HTR-8/SVneo (cell line): ENCODE results near the gene PKIB.
"Not testable (repeated sequence)": the region's sequence is repeated elsewhere in the genome, so short reads cannot be mapped to it uniquely, and the experiment has no call there.

Source experiments
- DNase-seq: peaks from one replicate; pipeline ENCODE4 v3.0.0; 2011; ENCODE audit warnings: low spot score, mixed read lengths; ENCODE audit not compliant: insufficient read length
- FAIRE-seq: peaks from 2 replicates; lab custom pipeline; 2011; peaks lifted over from hg19 to GRCh38; lab: Jason Lieb, UNC

Gene PKIB

DNA sequence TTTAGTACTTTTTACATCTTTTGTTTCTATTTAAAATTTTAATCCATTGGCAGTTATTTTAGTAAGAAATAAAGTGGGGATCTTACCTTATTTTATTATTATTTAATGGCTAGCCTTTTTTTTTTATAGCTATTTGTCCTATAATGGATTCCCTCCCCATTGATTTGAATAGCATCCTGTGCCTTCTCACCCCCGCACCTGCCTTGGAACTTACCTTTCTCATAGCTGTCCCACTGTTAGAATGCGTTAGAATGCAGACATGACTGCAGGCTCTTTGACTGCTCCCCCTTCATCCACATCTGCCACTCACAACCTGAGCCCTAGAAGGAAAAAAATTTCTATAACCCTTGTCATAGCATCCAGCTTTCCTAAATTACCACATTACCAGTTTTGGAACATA, 9.1 kb downstream of the PKIB start:
- FAIRE-seq = no peak
- DNase-seq = no peak

- FAIRE-seq = no peak
Measured at GRCh38 chr6:122620428-122620827, 10.2 kb downstream of the PKIB start.

DNA sequence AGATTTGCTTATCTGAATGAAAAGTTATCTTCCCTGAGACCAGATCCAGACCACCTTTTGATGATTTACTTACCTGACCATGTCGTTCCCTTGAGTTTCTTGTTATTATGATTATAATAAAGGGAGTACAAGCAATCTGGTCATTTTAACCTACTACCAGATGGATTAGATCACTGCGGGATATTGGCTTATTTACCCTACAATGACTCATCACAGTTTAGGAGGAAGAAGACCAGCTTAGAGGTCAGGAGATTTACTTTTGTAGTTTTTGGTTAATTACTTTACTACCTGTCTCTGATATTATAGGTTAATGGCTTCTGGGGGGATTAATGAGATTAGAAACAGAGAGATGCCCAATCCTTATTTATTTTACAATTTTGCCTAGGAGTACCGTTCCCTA, 10.7 kb downstream of the PKIB start:
- FAIRE-seq = no peak
- DNase-seq = no peak

More at GRCh38 chr6:122620428-122620827, 10.2 kb downstream of the PKIB start:
- no peak for DNase-seq

DNA sequence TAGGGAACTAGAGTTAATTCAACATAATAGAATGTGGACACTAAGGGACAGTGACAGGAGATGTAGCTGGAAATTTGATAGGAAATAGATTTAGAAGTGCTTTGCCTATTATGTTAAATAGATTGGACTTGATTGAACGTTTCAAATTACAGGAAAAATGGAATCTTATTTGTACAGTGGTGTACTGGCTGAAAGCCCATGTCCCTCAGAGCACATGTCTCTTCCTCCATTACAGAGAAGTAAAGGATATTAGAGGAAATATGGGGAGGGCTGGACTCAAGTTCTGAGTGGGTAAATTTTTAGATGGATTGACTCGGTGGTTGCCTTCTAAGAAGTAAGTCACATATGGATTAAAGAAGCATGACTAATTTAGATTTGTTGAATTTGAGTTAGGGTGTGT, 11.4 kb downstream of the PKIB start:
- no peak for DNase-seq
- no peak for FAIRE-seq

DNA sequence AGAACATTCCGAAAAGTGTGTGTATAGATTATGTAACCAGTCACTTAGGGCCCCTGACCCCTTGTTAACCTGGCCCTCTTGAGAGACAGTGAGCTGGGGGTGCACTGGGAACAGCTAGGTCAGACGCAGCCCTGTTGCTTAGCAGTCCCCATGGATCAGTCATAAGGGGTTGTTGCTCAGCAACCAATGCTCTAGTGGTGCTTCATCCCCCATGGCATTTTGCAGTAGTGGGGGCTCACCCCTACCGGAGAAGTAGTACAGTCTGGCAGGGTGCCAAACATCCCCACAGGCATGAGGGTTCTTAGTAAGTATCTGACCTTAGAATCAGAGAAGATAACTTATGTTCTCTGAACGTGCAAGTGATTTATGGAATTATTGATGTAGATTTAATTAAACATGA, 12.3 kb downstream of the PKIB start:
- FAIRE-seq = no peak
- DNase-seq = no peak

GRCh38 chr6:122623279-122623678, 13.1 kb downstream of the PKIB start:
- FAIRE-seq = no peak
- DNase-seq = no peak

- FAIRE-seq = no peak
Measured at GRCh38 chr6:122624853-122625252, 14.6 kb downstream of the PKIB start.

GRCh38 chr6:122628714-122629113, 18.5 kb downstream of the PKIB start:
- DNase-seq (no peak), FAIRE-seq (no peak)

More at GRCh38 chr6:122624853-122625252, 14.6 kb downstream of the PKIB start:
- DNase-seq = no peak

DNA sequence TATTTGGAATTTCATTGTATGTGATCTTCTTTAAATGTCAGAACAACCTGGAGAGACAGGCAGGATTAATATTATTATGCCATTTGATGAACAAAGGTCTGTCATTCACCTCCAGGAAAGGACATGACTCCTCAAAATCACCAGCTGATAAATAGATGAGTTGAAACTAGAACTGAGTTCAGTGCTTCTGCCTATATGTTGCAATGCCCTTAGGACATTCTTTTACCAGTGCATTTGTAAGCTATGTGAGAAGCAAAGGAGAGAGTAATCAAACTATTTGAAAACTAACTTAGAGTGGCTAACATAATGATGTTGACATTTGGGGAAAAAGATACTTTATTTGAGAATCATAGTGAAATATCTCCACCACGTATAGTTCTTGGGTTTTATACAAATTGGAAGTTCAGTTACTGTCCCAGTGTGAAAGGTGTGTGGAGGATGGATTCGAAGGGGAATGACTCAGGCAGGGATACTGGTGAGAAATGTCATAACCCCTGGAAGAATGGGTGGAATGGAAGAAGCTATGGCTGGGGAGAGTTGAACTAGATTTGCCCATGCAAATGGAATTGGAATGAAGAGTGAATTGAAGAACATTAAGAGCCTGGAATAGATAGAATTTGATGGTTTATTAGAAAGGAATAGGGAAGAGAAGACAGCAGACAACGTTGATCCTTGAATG, 21.5 kb downstream of the PKIB start:
- FAIRE-seq = no peak
- DNase-seq = no peak

DNA sequence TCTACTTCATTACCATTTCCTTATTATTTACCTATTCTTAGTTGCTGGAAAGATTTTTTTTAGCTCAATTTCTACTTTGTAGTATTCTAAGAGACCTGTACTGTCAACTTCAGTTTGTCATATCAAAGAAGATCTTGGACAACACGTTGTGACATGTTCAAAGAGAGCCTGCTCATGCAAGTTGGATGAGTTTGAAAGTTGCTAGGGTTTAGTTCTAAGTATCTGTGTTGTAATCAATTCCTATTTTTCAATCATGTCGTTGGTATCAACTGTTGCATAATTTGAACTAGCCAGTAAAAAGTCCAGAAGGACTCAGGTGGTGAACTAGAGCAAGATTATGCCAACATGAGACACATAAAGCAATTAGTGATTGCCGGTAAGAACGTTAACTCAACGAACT, 30.2 kb downstream of the PKIB start:
- DNase-seq (no peak), FAIRE-seq (no peak)

GRCh38 chr6:122641819-122642218, 31.6 kb downstream of the PKIB start:
- DNase-seq (no peak), FAIRE-seq (no peak)

DNA sequence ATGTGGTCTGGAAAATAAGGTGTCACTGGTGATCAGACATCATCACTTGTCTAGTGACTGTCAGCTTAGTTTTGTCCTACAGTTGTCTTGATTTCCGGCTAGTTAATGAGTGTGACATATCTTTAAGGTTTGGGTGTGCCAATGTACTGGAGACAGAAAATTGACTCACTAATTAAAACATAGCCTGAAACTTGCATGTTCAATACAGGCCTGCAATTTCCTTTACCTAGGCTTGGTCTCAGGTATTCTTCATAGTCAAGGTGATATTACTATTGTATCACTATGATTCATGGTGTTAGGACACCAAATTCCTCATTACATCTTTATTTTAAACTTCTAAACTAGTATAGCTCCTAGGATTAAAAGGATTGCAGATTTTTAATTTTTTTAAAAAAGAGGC, 32.4 kb downstream of the PKIB start:
- not testable (repeated sequence) for DNase-seq
- peak; percentile 54 for FAIRE-seq

GRCh38 chr6:122645256-122645655, 35.1 kb downstream of the PKIB start:
- FAIRE-seq = no peak
- DNase-seq = no peak

DNA sequence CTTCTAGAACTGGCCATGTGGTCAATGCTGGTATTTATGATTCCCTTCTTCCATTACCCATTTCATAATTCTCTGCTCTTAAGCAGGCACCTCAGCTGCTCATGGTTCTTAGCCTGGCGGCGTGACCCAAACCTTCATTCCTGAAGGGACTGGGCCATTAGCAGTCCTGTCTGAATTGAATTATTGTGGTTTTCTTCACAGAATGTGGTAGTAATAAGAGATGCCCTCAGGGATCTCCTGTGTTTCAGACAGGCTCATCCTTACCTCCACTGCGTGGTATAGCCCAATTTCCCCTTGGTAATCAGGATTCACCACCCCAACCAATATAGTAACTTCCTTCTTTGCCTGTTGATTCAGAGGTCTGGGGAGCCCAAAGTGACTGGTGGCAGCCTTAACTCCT, 37.6 kb downstream of the PKIB start:
- FAIRE-seq (no peak), DNase-seq (no peak)

- FAIRE-seq (no peak), DNase-seq (no peak)
Measured at GRCh38 chr6:122648726-122649125, 38.5 kb downstream of the PKIB start.

DNA sequence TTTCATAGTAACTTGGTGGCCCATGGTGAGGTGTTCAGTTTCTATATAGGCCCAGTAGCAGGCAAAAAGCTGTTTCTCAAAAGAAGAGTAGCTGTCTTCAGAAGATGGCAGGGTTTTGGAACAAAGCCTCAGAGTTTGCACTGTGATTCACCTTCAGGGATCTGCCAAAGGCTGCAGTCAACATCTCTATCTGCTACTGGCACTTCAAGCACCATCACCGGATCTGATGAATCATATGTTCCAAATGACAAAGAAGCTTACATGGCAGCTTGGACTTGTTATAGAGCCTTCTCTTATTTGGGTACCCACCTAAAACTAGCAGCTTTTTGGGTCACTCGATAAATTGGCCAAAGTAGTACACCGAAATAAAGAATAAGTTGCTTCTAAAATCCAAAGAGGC, 39.5 kb downstream of the PKIB start:
- no peak for DNase-seq
- FAIRE-seq = no peak

DNA sequence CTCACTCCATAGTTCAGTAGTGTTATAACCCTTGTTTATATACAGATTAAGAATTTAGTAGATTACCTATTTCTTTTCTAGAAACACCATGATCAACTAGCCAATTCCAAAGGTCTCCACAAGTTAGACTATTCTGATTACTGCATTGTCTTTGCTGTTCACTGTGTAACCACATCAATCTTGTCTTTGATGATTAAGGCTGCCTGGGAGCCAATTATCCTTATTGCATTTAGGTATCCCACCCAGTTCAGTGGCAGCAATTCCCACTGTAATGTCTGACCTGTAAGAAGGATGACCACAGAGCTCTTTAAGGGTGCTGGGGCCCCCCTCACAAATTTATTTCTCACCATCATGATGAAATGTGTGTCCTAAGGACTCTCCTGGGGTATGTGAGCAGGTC, 40.2 kb downstream of the PKIB start:
- FAIRE-seq (no peak), DNase-seq (no peak)

DNA sequence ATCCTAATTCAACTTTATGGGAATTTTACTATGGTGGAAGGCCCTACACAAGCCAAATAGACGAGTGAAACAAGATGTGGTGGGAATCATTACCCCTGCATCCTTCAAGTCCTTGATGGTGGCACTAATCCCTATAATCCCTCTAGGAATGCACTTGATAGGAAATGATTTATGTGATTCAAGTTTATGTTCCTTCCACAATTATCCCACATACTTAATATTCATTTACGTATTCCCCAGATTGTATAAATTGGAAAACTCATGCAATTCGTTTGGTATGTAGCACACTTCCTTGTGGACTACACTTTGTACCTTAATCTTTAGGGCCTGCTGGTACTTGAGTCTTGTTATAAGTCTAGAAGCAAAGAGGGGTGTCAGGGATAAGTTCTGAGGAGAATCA, 40.8 kb downstream of the PKIB start:
- FAIRE-seq = no peak
- DNase-seq = no peak

- FAIRE-seq (no peak), DNase-seq (no peak)
Measured at GRCh38 chr6:122651604-122652003, 41.4 kb downstream of the PKIB start.

DNA sequence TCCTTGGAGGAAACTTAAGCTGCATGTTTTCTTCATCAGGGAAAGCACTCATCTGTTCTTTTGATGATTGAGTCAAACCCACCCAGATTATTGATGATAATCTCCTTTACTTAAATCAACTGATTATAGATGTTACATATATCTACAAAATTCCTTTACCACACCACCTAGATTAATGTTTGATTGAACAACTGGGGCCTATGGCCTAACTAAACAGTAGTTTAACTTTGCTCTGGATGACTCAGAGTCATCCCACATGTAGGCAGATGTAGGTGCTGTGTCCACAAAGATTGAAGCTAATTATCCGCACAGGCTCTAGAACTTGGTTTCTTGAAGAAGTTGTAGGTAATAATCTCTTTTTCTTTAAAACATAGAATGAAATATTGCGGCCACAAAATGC, 42.2 kb downstream of the PKIB start:
- FAIRE-seq (no peak), DNase-seq (no peak)

GRCh38 chr6:122653094-122653493, 42.9 kb downstream of the PKIB start:
- DNase-seq (no peak), FAIRE-seq (no peak)

- DNase-seq (no peak), FAIRE-seq (no peak)
Measured at GRCh38 chr6:122654012-122654411, 43.8 kb downstream of the PKIB start.

DNA sequence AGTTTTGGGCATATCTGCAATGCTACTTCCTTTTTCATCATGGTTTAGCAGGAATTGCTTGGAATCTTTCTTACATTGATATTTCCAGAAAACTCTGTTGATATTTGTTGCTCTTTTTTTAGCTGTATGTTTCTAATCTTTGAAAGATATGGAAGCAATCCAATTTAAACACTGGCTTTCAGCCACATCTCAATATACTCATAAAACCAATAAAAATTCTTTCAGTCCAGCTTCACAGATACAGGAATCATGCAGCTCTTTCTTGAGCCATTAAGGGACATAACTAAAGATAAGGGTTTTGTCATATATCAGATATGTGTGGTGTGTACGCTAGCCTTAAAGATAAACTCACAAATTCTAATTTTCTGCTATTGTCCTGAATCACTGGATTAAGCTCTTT, 47.4 kb downstream of the PKIB start:
- DNase-seq = no peak

More for the DNA sequence above, 47.4 kb downstream of the PKIB start:
- FAIRE-seq = no peak
